ENCODE results near the gene LAMA5. TPM values are rescaled to one million over a fixed set of nuclear protein-coding genes. Genes with fewer than 3 reads are reported as not detected.

LAMA5 gene
- total RNA-seq, 1 experiment from 2014 or later, result 321 TPM

GRCh38 chr20:62296724-62297448 lies 70.2 kb downstream of the LAMA5 start:
- Histone ChIP-seq H3K4me3 (replicated peaks in 1 of 2; ENCODE audit: low read depth in 1 of 2, low read length in 2 of 2) (no peak overlapping the region), H3K27me3 (ENCODE audit: insufficient read depth, low read length) (no peaks in the 10 kb centered on the region), H2AFZ (ENCODE audit: low read depth, low read length, poor library complexity, severe bottlenecking) (no peak overlapping the region), H3K9me2 (ENCODE audit: insufficient read depth) (no peaks in the 10 kb centered on the region), H3K27ac (ENCODE audit: low read depth, low read length) (no peak overlapping the region), H3K9me3 (ENCODE audit: control insufficient read depth in 1 of 2, insufficient read depth in 1 of 2, low read depth in 1 of 2, low read length in 2 of 2) (no peaks in the 10 kb centered on the region), H3K36me3 (ENCODE audit: control insufficient read depth in 1 of 2, insufficient read depth in 2 of 2, low read length in 2 of 2) (peaks cover 5 to 6% of the 10 kb centered on the region in 2 experiments; a peak in 1 of 4 replicates), H3K4me2 (ENCODE audit: low read length) (no peak overlapping the region), H4K20me1 (ENCODE audit: insufficient read depth) (no peaks in the 10 kb centered on the region), H3K4me1 (ENCODE audit: control insufficient read depth in 1 of 2, insufficient read depth in 2 of 2, low read length in 2 of 2) (peaks cover 5 to 7% of the 10 kb centered on the region in 2 experiments; a peak in 3 of 4 replicates), H3K79me2 (ENCODE audit: insufficient read depth, low read length) (no peaks in the 10 kb centered on the region), H3K9ac (ENCODE audit: low read length) (no peak overlapping the region)
- intact Hi-C loops (cut with micrococcal nuclease), result no loop called here
- no peak for DNase-seq (ENCODE audit: low read depth, low spot score)
- BruUV-seq (replicated peaks), result no TSS peak
- CTCF ChIA-PET, result no interaction called here
- no peak for ATAC-seq
- TF ChIP-seq MAX (IDR thresholded peaks at IDR 0.05) (no peak), SP1 (IDR thresholded peaks at IDR 0.05; ENCODE audit: low read depth) (no peak), ZFX (IDR thresholded peaks at IDR 0.05) (no peak), POLR2A (IDR thresholded peaks at IDR 0.05; ENCODE audit: borderline replicate concordance, extremely low read depth, insufficient read depth, insufficient read length) (no peak), ZBTB33 (IDR thresholded peaks at IDR 0.05; ENCODE audit: extremely low read depth, insufficient replicate concordance, low read length) (no peak), YY1 (IDR thresholded peaks at IDR 0.05; ENCODE audit: extremely low read depth, insufficient replicate concordance, low read depth, low read length) (no peak)
- POLR2A ChIA-PET, result no interaction called here
- RAD21 ChIA-PET (ENCODE audit: low non-redundant PET in 1 of 2, low total read pairs in 2 of 2, uncharacterized antibody in 2 of 2, unreplicated experiment in 2 of 2), result no interaction called here

GRCh38 chr20:62294516-62294915 lies 72.6 kb downstream of the LAMA5 start:
- Histone ChIP-seq H3K9me2 (ENCODE audit: insufficient read depth) (no peaks in the 10 kb centered on the region), H3K27ac (ENCODE audit: low read depth, low read length) (no peak overlapping the region), H3K4me2 (ENCODE audit: low read length) (no peak overlapping the region), H3K4me3 (replicated peaks in 1 of 2; ENCODE audit: low read depth in 1 of 2, low read length in 2 of 2) (no peak overlapping the region), H3K4me1 (ENCODE audit: control insufficient read depth in 1 of 2, insufficient read depth in 2 of 2, low read length in 2 of 2) (no peaks in the 10 kb centered on the region), H3K79me2 (ENCODE audit: insufficient read depth, low read length) (no peaks in the 10 kb centered on the region), H2AFZ (ENCODE audit: low read depth, low read length, poor library complexity, severe bottlenecking) (no peak overlapping the region), H3K9ac (ENCODE audit: low read length) (no peak overlapping the region), H4K20me1 (ENCODE audit: insufficient read depth) (no peaks in the 10 kb centered on the region), H3K9me3 (ENCODE audit: control insufficient read depth in 1 of 2, insufficient read depth in 1 of 2, low read depth in 1 of 2, low read length in 2 of 2) (no peaks in the 10 kb centered on the region), H3K36me3 (ENCODE audit: control insufficient read depth in 1 of 2, insufficient read depth in 2 of 2, low read length in 2 of 2) (peaks cover 5 to 6% of the 10 kb centered on the region in 2 experiments; a peak in 1 of 4 replicates), H3K27me3 (ENCODE audit: insufficient read depth, low read length) (no peaks in the 10 kb centered on the region)
- intact Hi-C loops (cut with micrococcal nuclease), result no loop called here
- ChIA-PET RAD21 (ENCODE audit: low non-redundant PET in 1 of 2, low total read pairs in 2 of 2, uncharacterized antibody in 2 of 2, unreplicated experiment in 2 of 2) (no interaction called here), CTCF (no interaction called here), POLR2A (no interaction called here)
- no TSS peak for BruUV-seq (replicated peaks)
- TF ChIP-seq REST (IDR thresholded peaks at IDR 0.05; ENCODE audit: low read depth), result no peak
- no peak for TF ChIP-seq ATF3 (IDR thresholded peaks at IDR 0.05)
- TF ChIP-seq JUND (IDR thresholded peaks at IDR 0.05), result no peak
- TF ChIP-seq EZH2phosphoT487 (IDR thresholded peaks at IDR 0.05; ENCODE audit: borderline replicate concordance), result no peak
- no peak for TF ChIP-seq SRF (IDR thresholded peaks at IDR 0.05; ENCODE audit: low read depth)
- no peak for TF ChIP-seq ELF1 (IDR thresholded peaks at IDR 0.05; ENCODE audit: borderline replicate concordance, low read depth)
- no peak for TF ChIP-seq EZH2 (IDR thresholded peaks at IDR 0.05)
- DNase-seq (ENCODE audit: low read depth, low spot score) (no peak), ATAC-seq (no peak)
